ENCODE measurements around the gene ZNF275.
"Not testable (repeated sequence)": the region's sequence is repeated elsewhere in the genome, so short reads cannot be mapped to it uniquely, and the experiment has no call there.

The ZNF275 gene

GRCh38 chrX:153319295-153320046, 14.5 kb upstream of the ZNF275 start:
- DNase-seq = no peak

- DNase-seq = not testable (repeated sequence)
Observed at GRCh38 chrX:153320047-153320443, 13.9 kb upstream of the ZNF275 start.

- DNase-seq = no peak
Observed at GRCh38 chrX:153320555-153321184, 13.3 kb upstream of the ZNF275 start.

- no peak for DNase-seq
Observed at GRCh38 chrX:153321381-153322124, 12.4 kb upstream of the ZNF275 start, which contains the start of gene PNMA6F. Gene PNMA6F (minus strand): TSS chrX:153321767. CDS start chrX:153320674, 1,093 bp downstream.

- DNase-seq = no peak
Observed at GRCh38 chrX:153327561-153327960, 6.4 kb upstream of the ZNF275 start.

- no peak for DNase-seq
Observed at GRCh38 chrX:153333266-153333665, 687 bp upstream of the ZNF275 start.

- DNase-seq = no peak
Observed at GRCh38 chrX:153334654-153335295, 822 bp downstream of the ZNF275 start.

GRCh38 chrX:153336121-153336894, 2.4 kb downstream of the ZNF275 start:
- DNase-seq = no peak

GRCh38 chrX:153336988-153337387, 3.0 kb downstream of the ZNF275 start:
- DNase-seq = no peak

GRCh38 chrX:153338836-153339235, 4.9 kb downstream of the ZNF275 start:
- DNase-seq = no peak

GRCh38 chrX:153339662-153340061, 5.7 kb downstream of the ZNF275 start:
- DNase-seq = no peak

GRCh38 chrX:153340111-153340510, 6.2 kb downstream of the ZNF275 start:
- no peak for DNase-seq

- DNase-seq = no peak
Observed at GRCh38 chrX:153342762-153343558, 9.0 kb downstream of the ZNF275 start.

GRCh38 chrX:153343674-153344073, 9.7 kb downstream of the ZNF275 start:
- DNase-seq = no peak

GRCh38 chrX:153347530-153347929, 13.6 kb downstream of the ZNF275 start:
- DNase-seq = no peak

- no peak for DNase-seq
Observed at GRCh38 chrX:153348421-153348820, 14.5 kb downstream of the ZNF275 start.

- DNase-seq = no peak
Observed at GRCh38 chrX:153349952-153350351, 16.0 kb downstream of the ZNF275 start.

- no peak for DNase-seq
Observed at GRCh38 chrX:153351981-153352380, 18.0 kb downstream of the ZNF275 start.

GRCh38 chrX:153352858-153353257, 18.9 kb downstream of the ZNF275 start:
- no peak for DNase-seq

GRCh38 chrX:153353416-153353815, 19.5 kb downstream of the ZNF275 start:
- DNase-seq = no peak

GRCh38 chrX:153357877-153358276, 23.9 kb downstream of the ZNF275 start:
- no peak for DNase-seq
